DMS79 (cell line): ENCODE measurements around the gene SAMD8.
"Not testable (repeated sequence)": the region's sequence is repeated elsewhere in the genome, so short reads cannot be mapped to it uniquely, and the experiment has no call there.

ENCODE experiments used
- DNase-seq: peaks from one replicate; lab custom pipeline; 2025; lab: John Stamatoyannopoulos, UW

The SAMD8 gene

DNA sequence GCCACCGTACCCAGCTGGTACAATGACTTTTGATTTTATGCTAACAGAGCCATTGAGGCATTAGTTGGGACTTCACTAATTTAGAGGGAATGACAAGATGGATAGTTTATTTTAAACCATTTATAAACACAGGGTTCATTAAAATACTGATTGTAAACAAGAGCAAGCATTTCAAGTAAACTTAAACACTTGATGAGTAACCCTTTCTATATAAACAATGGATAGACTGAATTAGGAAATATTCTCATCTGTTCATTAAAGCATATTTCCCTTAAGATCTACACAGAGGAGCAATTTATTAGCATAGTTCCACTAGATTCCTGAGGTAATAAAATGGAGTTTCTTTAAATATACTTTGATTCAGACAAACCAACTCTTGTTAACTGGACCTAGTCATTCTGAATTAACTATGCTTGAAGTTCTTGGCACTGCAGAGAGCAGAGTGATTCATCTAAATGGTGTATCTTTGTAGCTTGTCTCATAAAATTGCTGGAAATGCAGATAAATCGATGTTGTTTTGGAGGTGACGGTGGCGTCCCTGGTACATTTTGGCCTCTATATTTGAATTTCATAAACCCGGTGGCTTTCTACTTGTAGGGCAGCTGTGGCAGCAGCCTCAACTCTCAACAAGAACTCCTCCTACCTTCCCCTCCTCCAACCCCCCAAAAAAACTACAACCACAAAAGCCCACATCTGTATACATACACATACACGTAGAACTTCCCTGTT, 83.7 kb downstream of the SAMD8 start:
- no peak for DNase-seq

DNA sequence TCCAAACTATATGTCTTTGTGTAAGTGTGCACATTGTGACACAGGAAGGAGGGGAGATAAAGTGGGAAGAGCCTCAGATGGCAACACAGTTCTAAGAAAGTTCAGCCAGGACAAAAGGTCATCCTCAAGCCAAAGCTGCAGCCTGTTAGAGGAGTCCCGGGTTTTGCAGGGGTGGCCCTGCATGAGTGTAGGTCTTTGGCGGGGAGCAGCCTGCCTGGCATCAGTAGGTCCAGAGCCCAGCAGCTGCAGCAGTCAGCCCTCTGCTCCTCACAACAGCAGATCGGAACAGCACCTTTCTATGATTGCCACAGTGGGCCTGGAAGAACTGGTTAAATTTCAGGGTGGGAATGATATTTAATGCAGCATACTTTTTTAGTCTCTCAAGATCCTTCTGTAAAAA, 85.6 kb downstream of the SAMD8 start:
- DNase-seq = no peak

DNA sequence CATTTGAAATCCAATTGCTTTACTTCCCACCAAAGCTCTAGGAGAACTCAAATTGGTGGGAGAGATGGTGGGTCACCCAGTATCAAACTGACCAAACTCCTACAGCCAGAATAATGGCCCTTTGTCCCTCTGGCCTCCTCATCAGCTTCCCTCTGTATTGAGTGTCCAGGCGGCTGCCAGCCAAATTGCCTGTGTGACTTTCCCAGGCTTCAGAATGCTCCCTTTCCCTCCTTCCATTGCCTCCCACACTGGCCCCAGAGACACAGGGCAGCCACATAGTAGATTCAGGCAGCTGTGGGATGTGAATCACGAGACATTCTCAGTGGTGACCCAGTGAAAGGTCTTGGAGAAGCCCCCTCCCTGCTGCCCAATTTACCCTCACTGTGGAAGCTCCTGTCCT, 86.5 kb downstream of the SAMD8 start:
- no peak for DNase-seq

DNA sequence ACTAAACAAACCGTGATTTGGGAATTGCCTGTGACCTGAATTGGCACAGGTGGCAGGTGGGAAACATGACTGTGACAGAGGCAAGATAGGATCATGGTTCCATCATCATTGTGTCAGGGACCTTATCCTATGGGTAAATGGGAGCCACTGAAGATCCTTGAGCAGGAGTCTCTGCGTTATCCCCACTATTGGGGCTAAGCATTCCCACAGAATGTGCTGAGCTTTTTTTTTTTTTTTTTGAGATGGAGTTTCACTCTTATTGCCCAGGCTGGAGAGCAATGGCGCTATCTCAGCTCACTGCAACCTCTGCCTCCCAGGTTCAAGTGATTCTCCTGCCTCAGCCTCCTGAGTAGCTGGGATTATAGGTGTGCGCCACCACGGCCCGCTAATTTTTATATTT, 88.5 kb downstream of the SAMD8 start:
- DNase-seq = not testable (repeated sequence)

DNA sequence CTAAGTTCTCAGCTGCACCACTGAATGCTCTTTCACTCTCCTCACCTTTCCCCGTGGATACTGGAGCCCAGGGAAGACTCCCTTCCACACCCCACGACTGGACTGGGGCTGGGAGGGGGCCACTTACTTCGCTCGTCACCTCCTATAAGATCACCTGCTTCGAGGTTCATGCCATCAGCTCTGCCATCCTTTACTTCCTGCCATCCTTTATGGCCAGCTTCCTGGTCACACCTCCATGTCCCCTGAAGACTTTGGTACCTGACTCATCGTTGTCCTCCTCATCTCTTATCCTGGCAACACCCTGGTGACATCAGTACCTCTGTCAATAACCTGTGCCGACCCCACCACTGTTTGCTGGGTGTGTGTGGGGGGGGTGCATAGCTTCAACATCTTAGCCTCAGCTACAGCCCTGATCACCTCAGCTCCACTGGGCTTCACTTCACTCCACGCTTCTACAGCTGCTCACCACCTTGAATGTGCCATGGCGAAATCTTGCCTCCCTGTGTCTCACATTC, 90.4 kb downstream of the SAMD8 start:
- no peak for DNase-seq

DNA sequence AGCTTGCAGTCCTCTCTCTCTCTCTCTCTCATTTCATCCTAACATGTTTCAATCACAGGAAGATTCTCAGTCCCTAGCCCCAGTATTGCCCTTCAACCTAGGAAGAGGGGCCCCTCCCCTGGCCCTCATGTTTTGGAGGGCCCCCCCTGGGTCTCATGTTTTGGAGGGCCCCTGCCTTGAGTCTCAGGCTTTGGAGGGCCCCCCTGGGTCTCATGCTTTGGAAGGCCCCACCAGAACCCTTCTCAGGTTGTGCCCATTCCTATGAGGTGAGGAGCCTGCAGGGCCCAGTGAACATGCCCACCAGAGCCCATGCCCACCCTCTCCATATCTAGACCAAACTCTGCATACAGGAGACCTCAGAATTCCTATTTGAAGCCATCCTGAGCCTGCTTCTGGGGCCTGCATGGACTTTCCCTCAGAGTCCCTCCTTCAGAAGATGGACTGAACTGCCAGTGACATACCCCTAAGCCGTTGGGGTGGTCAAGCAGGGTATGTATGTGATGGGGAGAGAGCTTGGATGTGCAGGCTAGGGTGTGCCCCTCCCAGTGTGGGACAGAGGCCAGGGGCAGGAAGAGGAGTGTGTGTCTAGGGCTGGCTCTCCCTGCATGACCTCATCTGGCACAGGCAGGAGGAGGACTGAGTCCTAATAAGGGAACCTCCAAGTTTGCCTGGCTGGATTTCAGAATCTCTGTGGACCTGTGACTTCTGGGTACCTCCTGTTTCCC, 91.0 kb downstream of the SAMD8 start:
- DNase-seq = no peak

DNA sequence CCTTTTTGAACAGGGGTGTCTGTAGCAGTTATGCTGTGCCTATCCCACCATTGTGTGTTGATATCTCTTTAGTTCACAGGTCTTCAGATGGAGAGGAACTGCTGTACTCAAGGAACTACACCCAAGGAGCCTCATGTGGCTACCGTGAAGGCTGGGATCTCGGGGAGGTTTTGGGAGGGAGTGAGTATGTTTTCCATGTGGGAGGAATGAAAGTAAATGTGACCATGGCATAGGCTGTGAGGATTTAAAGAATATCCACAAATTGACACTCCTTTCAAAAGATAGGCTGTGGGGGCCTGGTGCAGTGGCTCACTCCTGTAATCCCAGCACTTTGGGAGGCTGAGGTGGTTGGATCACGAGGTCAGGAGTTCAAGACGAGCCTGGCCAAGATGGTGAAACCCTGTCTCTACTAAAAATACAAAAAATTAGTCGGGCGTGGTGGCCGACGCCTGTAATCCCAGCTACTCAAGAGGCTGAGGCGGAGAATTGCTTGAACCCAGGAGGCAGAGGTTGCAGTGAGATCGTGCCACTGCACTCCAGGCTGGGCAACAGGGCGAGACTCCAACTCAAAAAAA, 91.7 kb downstream of the SAMD8 start:
- DNase-seq = not testable (repeated sequence)

DNA sequence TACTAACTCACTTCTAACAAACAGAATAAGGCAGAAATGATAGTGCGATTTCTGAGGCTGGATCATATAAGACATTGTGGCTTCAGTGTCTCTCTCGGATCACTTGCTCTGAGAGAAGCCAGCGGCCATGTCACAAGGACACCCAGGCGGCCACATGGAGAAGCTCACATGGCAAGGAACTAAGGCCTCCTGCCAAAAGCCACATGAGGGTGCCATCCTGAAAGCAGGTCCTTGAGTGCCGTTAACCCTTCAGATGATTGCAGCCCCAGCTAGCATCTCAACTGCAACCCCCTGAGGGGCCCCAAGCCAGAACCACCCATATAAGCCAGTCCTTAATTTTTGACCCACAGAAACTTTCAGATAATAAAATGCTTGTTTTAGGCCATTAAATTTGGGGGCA, 92.3 kb downstream of the SAMD8 start:
- DNase-seq = no peak

DNA sequence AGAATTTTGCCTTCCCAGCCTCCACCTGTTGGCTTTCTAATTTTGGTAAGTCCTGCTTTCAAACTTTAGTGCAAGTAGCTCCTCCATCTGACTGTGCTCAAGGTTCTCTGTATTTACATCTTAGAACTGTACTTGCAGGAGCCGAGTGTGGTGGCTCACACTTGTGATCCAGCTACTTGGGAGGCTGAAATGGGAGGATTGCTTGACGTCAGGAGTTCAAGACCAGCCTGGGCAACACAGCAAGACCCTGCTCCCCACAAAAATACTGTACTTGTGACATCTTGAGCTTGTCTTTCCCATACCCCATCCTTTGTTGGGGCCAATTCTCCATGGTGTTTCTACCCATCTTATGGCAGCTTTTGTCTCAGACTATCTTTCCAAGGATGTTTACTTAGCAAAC, 94.5 kb downstream of the SAMD8 start:
- no peak for DNase-seq

DNA sequence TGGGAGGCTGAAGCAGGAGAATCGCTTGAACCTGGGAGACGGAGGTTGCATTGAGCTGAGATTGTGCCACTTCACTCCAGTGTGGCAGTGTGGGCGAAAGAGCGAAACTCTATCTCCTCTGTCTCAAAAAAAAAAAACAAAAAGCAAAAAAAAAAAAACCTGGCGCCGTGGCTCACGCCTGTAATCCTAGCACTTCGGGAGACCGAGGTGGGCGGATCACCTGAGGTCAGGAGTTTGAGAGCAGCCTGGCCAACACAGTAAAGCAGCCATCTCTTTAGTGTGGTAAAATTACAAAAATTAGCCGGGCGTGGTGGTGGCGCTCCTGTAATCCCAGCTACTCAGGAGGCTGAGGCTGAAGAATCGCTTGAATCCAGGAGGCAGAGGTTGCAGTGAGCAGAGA, 95.2 kb downstream of the SAMD8 start:
- DNase-seq = not testable (repeated sequence)

DNA sequence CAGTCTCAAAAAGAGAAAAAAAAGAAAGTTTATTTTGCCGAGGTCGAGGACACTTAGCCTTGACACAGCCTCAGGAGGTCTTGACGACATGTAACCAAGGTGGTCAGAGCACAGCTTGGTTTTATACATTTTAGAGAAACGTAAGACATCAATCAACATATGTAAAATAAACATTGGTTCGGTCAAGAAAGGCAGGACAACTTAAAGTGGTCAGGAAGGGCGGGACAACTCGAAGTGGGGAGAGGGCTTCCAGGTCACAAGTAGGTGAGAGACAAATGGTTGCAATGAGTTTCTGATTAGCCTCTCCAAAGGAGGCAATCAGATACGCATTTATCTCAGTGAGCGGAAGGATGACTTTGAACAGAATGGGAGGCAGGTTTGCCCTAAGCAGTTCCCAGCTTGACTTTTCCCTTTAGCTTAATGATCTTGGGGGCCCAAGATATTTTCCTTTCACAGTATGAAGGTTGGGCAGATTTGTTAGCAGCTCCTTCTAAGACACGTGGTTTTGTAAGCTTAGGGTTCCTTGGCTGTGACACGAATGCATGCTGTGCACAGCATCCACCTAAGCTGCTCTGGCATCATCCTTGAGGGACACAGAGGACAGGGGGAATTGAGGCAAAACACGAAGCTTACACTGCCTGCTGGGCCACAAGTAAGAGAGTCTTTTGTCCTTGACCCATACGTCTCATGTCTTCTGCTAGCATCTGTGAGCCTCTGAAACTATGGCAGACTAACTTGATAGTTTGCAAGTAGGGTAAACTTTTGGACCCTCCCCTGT, 95.8 kb downstream of the SAMD8 start:
- DNase-seq = no peak

DNA sequence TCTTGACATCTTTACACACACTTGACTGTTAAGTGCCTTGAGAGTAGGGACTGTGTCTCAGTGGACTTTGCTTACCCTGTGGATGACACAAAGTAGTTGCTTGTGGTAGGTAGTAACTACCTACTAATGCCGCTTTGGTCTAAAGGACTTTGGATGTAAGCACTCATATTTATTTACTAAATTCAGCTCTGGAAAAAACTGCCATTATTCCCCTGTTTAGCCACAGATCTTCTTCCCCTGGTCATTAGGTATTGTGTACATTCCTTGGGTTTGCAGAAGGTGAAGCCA, 96.3 kb downstream of the SAMD8 start:
- no peak for DNase-seq

DNA sequence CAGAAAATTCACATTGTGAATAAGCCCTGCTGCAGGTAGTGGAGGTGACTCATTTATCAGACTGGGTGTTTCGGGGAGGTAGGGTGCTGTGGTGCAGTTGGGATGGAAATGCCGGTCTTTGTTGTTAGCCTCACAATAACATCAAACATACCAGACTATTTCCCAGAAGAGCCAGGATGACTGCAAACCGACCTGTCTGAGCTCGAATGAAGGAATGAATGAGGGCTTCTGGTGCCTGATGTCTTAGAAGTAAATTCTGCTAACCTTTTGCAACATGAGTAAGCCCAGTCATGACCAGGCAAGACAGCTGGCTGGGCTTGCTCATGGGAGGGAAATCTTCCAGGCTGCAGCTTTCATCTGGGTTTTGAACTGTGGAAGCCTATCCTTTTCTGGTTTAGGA, 96.7 kb downstream of the SAMD8 start:
- DNase-seq = no peak

DNA sequence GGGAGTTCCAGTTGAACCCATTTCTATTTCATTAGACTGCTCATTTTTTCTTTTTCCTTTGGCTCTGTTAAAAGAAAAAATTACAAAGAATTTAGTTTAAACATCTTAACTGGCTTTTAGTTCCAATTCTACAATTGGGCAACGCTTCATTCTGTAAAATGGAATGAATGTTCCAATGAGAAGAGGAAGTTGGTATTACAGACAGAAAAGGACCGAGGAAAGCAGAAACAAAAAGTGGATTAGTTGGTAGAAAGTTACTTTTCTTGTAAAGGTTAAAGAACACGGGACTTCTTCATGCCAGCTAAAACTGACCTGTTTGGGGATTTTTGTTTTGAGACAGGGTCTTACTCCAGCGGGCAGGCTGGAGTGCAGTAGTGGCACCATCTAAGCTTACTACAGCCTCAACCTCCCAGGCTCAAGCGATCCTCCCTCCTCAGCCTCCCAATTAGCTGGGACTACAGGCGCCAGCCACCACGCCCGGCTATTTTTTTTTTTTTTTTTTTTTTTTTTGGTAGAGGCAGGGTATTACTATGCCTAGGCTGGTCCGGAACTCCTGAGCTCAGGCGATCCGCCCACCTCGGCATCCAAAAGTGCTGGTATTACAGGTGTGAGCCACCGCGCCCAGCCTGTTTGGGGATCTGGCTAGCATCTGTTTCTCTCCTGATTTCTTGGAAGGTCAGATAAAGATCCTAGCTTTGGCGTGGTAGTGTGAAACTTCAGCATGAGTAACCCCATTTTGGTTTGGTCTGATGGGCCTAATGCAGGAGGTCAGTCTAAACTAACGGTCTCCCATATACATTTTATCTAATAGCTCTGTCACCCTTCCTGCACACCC, 97.8 kb downstream of the SAMD8 start:
- no peak for DNase-seq

DNA sequence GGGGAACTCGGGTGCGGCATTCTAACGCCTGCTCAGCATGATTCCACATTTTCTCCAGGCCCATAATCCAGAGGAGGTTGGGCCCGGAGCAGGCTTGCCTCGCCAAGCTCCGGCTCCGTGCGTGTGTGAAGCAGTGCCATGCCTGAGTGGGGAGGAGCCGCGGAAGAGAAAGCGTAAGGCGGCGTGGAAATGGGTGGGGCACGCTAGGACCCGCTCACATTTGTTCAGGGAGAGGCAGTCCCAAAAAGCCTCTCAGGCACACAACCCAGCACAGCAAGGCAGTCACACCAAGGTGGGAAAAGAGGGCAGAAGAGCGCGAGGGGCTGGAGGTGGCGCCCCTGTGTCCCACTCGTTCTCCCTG, 98.4 kb downstream of the SAMD8 start:
- no peak for DNase-seq

DNA sequence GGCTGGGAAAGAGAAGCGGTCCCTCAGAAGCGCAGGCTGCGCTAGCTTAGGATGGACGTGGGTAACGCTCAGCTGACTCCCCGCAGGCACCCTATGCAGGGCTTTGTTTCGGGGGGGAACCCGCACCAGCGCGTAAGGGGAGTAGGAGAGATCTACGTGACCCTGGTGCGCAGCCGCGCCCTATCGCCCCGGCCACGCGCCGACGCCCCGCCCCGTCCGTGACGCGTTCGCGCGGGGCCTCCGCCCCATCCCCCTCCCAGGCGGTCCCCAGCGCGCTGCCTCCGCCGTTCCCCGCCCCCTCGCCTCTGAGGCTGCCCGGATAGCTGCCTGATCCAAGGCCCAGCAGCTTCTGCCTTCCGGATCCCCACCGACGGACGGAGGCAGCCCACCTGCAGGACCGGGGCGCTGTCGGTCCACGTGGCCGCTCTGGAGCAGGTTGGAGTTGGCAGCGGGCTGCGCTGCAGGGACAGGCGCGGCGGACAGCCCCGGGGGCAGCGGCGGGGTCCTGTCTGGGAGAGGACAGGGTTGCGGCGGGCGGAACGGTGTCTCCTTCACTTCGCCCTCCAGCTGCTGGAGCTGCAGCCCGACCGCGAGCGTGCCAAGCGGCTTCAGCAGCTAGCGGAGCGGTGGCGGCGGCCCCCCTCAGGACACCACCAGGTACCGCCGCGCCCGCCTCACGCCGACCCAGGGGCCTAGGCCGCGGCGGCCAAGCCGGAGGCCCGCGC, 99.0 kb downstream of the SAMD8 start, which contains the start of gene VDAC2:
VDAC2 (plus strand) TSS at position 515 of the 725 bp plus-strand sequence. CDS start 363 bp downstream, outside the sequence.
- DNase-seq = peak; percentile 47

DNA sequence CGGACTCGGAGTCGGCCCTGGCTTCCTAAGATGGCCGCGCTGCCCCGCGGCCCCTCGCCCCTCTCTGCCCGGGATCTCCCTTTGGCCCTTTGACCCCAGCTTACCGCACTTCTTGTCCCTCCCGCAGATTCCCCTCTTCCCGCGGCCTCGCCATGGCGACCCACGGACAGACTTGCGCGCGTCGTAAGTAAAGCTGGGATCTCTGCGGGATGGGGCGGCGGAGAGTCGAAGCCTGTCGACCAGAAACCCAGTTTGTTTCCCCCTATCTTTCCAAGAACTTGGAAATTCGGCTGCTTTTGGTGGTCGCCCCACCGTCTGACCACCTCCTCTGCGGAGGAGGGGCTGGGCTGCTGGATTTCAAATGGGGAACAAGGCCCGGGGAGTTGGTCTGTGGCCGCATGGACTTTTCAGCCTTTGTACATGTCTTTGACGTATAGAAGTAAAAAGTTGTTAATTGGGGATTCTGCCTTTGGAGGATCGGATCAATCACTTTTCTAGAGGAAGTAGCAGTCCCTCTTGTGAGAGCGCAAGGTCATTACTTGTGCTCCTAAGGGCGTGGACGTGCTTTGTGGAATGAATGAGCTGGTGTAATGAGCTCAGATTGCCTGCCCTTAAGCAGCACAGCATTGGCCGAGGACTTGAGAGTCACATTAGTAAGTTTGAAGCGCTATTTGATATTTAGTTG, 99.7 kb downstream of the SAMD8 start:
- no peak for DNase-seq

DNA sequence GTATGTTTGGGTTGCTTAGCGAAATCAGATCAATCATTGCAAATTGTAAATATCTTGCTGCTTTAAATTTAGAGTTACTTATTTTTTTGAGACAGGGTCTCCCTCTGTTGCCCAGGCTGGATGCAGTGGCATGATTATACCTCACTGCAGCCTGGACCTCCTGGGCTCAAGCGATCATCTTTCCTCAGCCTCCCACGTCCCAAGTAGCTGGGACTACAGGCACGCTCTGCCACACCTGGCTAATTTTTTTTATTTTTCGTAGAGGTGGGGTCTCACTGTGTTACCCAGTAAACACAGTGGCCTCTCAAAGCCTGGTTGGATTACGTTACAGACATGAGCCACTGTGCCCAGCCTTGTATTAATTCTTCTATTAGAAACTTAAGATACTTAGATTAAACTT, 100.9 kb downstream of the SAMD8 start:
- DNase-seq = no peak

DNA sequence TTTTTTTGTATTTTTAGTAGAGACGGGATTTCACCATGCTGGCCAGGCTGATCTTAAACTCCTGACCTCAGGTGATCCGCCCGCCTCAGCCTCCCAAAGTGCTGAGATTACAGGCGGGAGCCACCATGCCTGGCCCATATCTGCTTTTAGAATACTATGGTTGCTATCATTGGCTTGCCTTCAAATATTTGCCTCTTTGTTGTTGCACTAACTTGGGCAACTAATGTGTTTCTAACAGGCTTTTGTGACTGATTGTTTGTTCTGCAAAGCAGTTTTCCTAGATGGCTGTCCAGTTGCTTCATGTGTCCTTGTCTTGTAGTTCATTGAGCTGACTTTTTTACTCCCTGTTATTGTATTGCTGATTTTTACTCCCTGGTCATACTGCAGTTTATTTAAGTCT, 108.8 kb downstream of the SAMD8 start:
- DNase-seq = no peak

DNA sequence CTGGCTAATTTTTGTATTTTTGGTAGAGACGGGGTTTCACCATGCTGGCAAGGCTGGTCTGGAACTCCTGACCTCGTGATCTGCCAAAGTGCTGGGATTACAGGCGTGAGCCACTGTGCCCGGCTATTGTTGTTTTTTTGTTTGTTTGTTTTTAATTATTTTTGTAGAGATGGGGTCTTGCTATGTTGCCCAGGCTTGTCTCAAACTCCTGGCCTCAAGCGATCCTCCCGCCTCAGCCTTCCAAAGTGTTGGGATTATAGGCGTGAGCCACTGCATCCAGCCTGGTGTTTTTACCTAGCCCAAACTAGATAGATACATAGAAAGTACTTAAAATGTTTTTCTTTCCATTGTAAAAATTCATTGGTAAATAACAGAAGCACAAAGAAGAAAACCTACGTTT, 110.0 kb downstream of the SAMD8 start:
- not testable (repeated sequence) for DNase-seq
